ENCODE measurements around the gene DENND4A. TPM values are rescaled to one million over a fixed set of nuclear protein-coding genes. Genes with fewer than 3 reads are reported as not detected.

Gene DENND4A
- total and polyA plus RNA-seq, 9 of the 15 experiments (the other 6 are each of a cell fraction or from before 2014, with no cell fraction given) = 6.8 to 32.3 (median 19.9) TPM

GRCh38 chr15:65819563-65819960, 27.5 kb upstream of the DENND4A start:
- H3K4me2 ChIP-seq (ENCODE audit: insufficient read depth, low read length) = peak overlapping the region; percentile 68
- TF ChIP-seq STAT5A (IDR thresholded peaks at IDR 0.05; ENCODE audit: borderline replicate concordance, low read length) (peak; percentile 36; the same call in 1 of the 2 replicates), NR2C2 (CRISPR knock-in tag; IDR thresholded peaks at IDR 0.05) (no peak), NR2C2 (tag; IDR thresholded peaks at IDR 0.05) (peak; percentile 24; the same call in 1 of the 2 replicates), ZNF282 (CRISPR knock-in tag; IDR thresholded peaks at IDR 0.05) (no peak), CSDE1 (IDR thresholded peaks at IDR 0.05) (no peak), BRD9 (IDR thresholded peaks at IDR 0.05; ENCODE audit: low read depth, partially characterized antibody) (peak; percentile 75), POLR2AphosphoS5 (IDR thresholded peaks at IDR 0.05; ENCODE audit: control insufficient read depth, insufficient read depth, low read depth, low read length) (peak; percentile 63; the same call in 1 of the 2 replicates), ZKSCAN8 (CRISPR knock-in tag; IDR thresholded peaks at IDR 0.05) (peak; percentile 48; the same call in 1 of the 2 replicates), NFE2L1 (tag; IDR thresholded peaks at IDR 0.05; ENCODE audit: borderline replicate concordance, low read depth) (peak; percentile 36; the same call in 1 of the 2 replicates), YY1 (IDR thresholded peaks at IDR 0.05; ENCODE audit: borderline replicate concordance in 1 of 3, control insufficient read depth in 1 of 3, extremely low read depth in 1 of 3, insufficient read depth in 3 of 3, insufficient read length in 1 of 3, insufficient replicate concordance in 2 of 3, low read depth in 1 of 3, low read length in 2 of 3) (peak in 1 of 3 experiments; percentile 29), RBBP5 (IDR thresholded peaks at IDR 0.05; ENCODE audit: borderline replicate concordance, insufficient read depth, low read length, poor library complexity, severe bottlenecking) (peak; percentile 56), ARNT (IDR thresholded peaks at IDR 0.05) (peak in 1 of 2 experiments; percentile 65; a peak in 1 of 4 replicates), BACH1 (tag; IDR thresholded peaks at IDR 0.05) (peak; percentile 78), NBN (IDR thresholded peaks at IDR 0.05; ENCODE audit: low read depth) (0 out of 2 replicates have a peak, but pooled peaks have one; percentile 37), ZBTB2 (IDR thresholded peaks at IDR 0.05) (peak; percentile 44; the same call in 1 of the 2 replicates), ZNF696 (CRISPR knock-in tag; conservative IDR thresholded peaks at IDR 0.05) (no peak), KDM4B (IDR thresholded peaks at IDR 0.05; ENCODE audit: borderline replicate concordance in 2 of 2, low read depth in 1 of 2) (no peak), PREB (CRISPR knock-in tag; IDR thresholded peaks at IDR 0.05) (no peak)

More at GRCh38 chr15:65819563-65819960, 27.5 kb upstream of the DENND4A start:
- Histone ChIP-seq H4K20me1 (replicated peaks; ENCODE audit: control insufficient read depth, insufficient read depth, low read length) (no peaks in the 10 kb centered on the region), H3K27ac (ENCODE audit: extremely low read depth, low read depth, low read length) (peak overlapping the region; percentile 83), H3K9me3 (replicated peaks; ENCODE audit: control insufficient read depth, insufficient read depth, low read depth, low read length) (no peaks in the 10 kb centered on the region), H3K4me1 (replicated peaks in 1 of 2; ENCODE audit: control insufficient read depth in 2 of 2, insufficient read depth in 2 of 2, low read length in 2 of 2) (peaks cover 17 to 36% of the 10 kb centered on the region in 2 experiments), H3K27me3 (ENCODE audit: control insufficient read depth in 2 of 2, insufficient read depth in 2 of 2, low read length in 2 of 2) (no peaks in the 10 kb centered on the region), H3K9me1 (ENCODE audit: control insufficient read depth, insufficient read depth, low read length) (no peaks in the 10 kb centered on the region), H3K36me3 (ENCODE audit: control insufficient read depth, insufficient read depth, low read length) (no peaks in the 10 kb centered on the region), H3K79me2 (ENCODE audit: control insufficient read depth, insufficient read depth, low read length) (no peaks in the 10 kb centered on the region), H3K4me3 (no peak overlapping the region), H3K9ac (ENCODE audit: insufficient read depth in 1 of 2, low read depth in 2 of 2, low read length in 2 of 2) (peak overlapping the region in 1 of 2 experiments; percentile 70; a peak in 2 of 4 replicates), H2AFZ (ENCODE audit: low read depth, low read length) (peak overlapping the region; percentile 91)
- BruUV-seq (replicated peaks) = no TSS peak
- ChIA-PET POLR2A (interaction anchor here (1.4 to 1.9 kb wide), 3 partner anchors 11 to 15 kb away, joined by 3 to 6 read pairs (median 5); no protein-coding TSS in a partner anchor), CTCF (ENCODE audit: low intra/inter-chr PET ratio) (no interaction called here)
- in situ Hi-C loops (cut with MboI) = no loop called here
- ATAC-seq (peak; percentile 91), DNase-seq (ENCODE audit: extremely low read depth in 1 of 4, low spot score in 3 of 4) (peak; percentile 57 to 87 (median 70)), FAIRE-seq (peak; percentile 92)
- WGBS (ENCODE audit: insufficient coverage, low coverage, missing lambda C conversion rate) = 0% methylated on average over 3 of the region's 3 CpGs
- intact Hi-C loops (cut with micrococcal nuclease) = loop anchor here (1.0 to 5.0 kb wide), 2 partner anchors 14 to 77 kb away; no protein-coding TSS in a partner anchor
